Body of pancreas (tissue), 4 donors: ENCODE measurements around the gene TGM1.

Experiments used
- POLR2A ChIP-seq, 3 donors: fragments of 450-650 bp; IDR thresholded peaks; one replicate each; pipeline ENCODE4 v1.6.1; 2016; ENCODE audit warnings: antibody characterized with exemption in 3 of 3, mild to moderate bottlenecking in 2 of 3
- TF ChIP-seq, protein P1 (sequence below), 7 experiments: fragments of 450-650 bp in 4 of 7; fragments of 200-600 bp in 3 of 7; sonication (generic) in 3 of 7; IDR thresholded peaks; one replicate each; pipeline ENCODE4 v1.5.1; 2016 to 2019; ENCODE audit warnings: antibody characterized with exemption in 7 of 7

DNA sequence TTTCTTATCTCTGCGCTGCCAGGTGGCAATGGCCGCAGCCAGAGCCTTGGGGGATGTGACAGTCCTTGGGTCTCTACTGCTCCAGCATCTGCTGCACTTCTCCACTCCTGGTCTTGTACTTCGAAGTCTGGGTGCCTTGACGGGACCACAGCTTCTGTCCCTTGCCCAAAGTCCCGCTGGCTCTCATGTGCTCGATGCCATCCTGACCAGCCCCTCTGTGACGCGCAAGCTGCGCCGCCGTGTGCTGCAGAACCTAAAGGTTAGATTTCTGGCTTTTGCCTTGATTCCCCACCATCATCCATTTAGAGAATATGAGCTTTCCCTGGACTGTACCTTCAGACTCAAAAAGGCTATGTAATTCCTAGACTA is 41.0 kb upstream of the TGM1 start:
- no peak for TF ChIP-seq POLR2A (IDR thresholded peaks at IDR 0.05)
- TF ChIP-seq, protein P1, sequence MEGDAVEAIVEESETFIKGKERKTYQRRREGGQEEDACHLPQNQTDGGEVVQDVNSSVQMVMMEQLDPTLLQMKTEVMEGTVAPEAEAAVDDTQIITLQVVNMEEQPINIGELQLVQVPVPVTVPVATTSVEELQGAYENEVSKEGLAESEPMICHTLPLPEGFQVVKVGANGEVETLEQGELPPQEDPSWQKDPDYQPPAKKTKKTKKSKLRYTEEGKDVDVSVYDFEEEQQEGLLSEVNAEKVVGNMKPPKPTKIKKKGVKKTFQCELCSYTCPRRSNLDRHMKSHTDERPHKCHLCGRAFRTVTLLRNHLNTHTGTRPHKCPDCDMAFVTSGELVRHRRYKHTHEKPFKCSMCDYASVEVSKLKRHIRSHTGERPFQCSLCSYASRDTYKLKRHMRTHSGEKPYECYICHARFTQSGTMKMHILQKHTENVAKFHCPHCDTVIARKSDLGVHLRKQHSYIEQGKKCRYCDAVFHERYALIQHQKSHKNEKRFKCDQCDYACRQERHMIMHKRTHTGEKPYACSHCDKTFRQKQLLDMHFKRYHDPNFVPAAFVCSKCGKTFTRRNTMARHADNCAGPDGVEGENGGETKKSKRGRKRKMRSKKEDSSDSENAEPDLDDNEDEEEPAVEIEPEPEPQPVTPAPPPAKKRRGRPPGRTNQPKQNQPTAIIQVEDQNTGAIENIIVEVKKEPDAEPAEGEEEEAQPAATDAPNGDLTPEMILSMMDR (IDR thresholded peaks at IDR 0.05): no peak
